Cardiac fibroblast (primary cell): ENCODE data around the gene GNB2.

Source experiments
- DNase-seq, 2 donors: peaks; one replicate each; pipeline versions ENCODE4 v3.0.0 to v3.0.0-alpha.2; 2010; ENCODE audit warnings: low read depth in 2 of 2
- H3K4me3 ChIP-seq, 2 donors: replicated peaks in 1 of 2; 1 replicate in 1 of 2; 2 replicates in 1 of 2; pipeline ENCODE4 v1.5.1; 2011; ENCODE audit warnings: low read depth in 2 of 2, low read length in 2 of 2, mild to moderate bottlenecking in 2 of 2, moderate library complexity in 1 of 2
- TF ChIP-seq, protein P1 (sequence below): IDR thresholded peaks from one replicate; pipeline ENCODE4 v1.5.1; 2011; ENCODE audit warnings: low read depth, mild to moderate bottlenecking, low read length, inconsistent platforms

The GNB2 gene

DNA sequence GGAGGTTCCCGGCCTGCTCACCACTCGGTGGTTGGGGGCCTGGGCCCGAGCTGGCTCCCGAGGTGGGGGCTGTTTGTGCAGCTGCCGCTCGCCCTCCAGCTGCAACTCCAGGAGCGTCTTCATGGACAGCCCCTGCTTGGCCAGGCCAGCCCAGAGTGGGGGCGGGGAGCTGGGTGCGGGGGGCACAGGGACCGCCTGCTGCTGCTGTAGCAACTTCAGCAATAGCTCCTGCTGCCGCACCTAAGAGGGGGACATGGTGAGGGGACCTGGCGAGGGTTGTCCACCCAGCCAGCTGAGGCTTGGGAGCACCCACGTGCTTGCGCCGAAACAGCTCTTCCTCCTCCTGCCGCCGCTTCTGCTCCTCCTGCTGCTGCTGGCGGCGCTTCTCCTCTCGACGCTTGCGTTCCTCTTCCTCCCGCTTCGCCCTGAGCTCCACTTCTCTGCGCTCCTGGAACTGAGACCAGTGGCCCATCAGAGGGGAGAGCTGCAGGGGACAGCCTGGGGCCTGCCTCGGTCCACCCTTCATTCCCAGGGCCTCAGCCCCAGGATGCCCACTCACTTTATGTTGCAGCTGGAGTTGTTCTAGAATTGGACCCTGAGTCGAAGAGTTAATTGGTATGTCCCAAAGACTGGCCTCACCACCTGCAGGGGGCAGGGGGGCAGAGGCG, 9.6 kb downstream of the GNB2 start:
- no peak for DNase-seq
- no peak overlapping the region for H3K4me3 ChIP-seq
- TF ChIP-seq, protein P1, sequence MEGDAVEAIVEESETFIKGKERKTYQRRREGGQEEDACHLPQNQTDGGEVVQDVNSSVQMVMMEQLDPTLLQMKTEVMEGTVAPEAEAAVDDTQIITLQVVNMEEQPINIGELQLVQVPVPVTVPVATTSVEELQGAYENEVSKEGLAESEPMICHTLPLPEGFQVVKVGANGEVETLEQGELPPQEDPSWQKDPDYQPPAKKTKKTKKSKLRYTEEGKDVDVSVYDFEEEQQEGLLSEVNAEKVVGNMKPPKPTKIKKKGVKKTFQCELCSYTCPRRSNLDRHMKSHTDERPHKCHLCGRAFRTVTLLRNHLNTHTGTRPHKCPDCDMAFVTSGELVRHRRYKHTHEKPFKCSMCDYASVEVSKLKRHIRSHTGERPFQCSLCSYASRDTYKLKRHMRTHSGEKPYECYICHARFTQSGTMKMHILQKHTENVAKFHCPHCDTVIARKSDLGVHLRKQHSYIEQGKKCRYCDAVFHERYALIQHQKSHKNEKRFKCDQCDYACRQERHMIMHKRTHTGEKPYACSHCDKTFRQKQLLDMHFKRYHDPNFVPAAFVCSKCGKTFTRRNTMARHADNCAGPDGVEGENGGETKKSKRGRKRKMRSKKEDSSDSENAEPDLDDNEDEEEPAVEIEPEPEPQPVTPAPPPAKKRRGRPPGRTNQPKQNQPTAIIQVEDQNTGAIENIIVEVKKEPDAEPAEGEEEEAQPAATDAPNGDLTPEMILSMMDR = no peak

DNA sequence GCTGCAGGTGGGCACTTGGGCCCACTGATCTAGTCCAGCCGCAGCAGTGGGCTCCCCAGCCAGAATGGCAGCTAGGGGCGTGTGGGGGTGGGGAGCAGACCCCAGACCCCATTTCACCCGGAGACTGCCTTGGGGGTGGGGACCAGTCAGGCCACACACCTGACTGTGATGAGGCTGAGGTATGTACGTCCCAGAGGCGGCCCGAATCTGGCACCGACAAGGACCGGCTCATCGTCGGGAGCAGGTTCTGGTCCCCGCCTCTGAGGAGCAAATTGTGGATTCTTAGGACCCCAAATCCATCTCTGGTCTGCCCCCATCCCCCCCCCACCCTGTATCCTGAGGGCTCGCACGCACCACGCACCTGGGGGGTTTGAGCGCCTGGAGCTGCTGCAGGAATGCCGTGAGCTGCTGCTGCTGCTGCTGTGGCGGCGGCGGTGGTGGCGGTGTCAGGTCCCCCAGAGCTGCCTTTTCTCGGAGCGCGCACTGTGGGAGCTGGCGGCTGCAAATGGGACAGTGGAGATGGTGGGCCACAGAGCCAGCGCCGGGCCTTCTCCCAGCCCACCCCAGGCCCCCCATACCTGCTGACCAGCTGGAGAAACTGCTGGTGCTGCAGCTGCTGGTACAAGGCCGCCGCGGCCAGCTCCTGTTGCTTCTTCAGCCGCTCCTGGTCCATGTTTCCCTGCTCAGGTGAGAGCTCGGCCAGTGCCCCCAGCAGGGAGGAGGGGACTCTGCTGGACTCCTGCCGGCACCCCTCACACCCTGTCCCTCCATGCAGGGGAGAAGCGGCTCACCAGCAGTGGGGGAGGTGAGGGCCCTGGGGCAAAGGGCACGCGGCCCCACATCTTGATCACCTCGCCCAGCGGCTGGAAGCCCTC, 10.4 kb downstream of the GNB2 start:
- TF ChIP-seq, protein P1 = no peak

DNA sequence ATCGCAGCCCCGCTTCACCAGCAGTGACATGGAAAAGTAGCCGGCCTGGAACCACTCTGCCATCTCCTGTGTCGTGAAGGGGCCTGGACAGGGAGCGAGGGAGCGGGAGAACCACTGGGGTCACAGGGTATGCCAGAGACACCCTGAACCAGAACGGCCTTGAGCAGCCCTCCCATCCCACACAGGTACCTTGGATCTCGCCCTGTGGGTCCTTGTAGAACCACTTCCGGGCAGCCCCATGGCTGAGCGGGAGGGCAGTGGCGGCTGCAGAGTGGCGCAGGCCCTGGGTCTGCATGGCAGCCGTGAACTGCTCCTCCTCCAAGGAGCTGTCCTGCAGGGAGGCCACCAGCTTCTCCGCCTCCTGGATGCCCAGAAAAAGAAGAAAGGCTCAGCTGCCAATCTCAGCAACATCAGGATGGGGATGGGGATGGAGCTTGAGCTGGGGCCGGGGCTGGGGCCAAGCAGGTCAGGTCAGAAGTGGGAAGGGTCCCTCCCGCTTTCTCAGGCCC, 11.0 kb downstream of the GNB2 start:
- DNase-seq = no peak
- no peak overlapping the region for H3K4me3 ChIP-seq
- TF ChIP-seq, protein P1 = no peak

More for the DNA sequence above, 10.4 kb downstream of the GNB2 start:
- DNase-seq = no peak
- no peak overlapping the region for H3K4me3 ChIP-seq

DNA sequence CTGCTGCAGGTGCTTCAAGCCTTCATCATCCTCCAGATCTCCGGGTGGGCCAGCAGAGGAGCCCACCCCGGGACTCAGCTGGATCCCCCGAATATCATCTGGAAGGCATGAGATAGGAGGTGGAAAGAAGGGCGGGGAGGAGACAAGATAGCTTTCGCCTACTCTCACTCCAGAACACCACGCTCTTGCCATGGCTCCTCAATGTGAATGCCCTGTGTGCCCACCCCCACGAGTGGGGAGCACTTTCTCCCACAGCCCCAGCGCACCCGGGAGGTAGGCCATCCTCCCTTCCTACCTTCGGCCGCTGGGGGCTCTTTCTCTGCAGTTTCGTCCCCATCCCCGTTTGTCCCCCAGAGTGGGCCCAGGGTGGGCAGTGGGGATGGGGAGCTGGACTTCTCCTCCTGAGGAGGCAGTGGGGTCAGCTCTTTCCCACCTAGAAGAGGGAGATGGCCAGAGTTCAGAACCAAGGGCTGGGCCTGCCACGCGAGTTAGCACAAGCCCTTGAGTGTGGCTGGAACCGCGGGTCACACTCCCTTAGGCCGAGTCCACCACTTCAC, 11.6 kb downstream of the GNB2 start:
- DNase-seq = no peak
- no peak overlapping the region for H3K4me3 ChIP-seq
- TF ChIP-seq, protein P1 = no peak

DNA sequence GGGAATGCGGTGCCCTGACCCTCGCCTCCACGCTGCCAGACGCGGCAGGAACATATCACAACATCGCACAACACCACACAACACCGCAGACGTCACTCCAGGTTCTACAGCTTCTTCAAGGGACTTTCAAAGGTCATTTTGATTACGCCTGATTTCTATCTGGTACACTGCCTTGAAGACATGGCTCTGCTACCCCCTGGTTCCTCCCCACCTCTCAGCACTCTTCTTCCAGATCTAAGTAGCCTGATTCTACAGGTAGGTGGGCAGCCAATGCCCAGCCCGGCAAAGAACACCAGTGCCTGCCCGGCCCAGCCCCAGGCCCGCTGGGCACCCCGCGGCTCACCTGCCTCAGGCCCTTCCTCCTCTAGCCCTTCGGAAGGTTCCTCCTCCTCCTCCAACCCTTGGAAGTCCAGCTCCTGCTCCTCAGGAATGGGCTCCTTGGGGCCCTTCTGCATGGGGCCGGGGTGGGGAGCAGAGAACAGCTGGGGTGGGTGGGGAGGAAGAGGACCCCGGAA, 12.1 kb downstream of the GNB2 start:
- H3K4me3 ChIP-seq = no peak overlapping the region
- no peak for DNase-seq
- TF ChIP-seq, protein P1 = no peak

DNA sequence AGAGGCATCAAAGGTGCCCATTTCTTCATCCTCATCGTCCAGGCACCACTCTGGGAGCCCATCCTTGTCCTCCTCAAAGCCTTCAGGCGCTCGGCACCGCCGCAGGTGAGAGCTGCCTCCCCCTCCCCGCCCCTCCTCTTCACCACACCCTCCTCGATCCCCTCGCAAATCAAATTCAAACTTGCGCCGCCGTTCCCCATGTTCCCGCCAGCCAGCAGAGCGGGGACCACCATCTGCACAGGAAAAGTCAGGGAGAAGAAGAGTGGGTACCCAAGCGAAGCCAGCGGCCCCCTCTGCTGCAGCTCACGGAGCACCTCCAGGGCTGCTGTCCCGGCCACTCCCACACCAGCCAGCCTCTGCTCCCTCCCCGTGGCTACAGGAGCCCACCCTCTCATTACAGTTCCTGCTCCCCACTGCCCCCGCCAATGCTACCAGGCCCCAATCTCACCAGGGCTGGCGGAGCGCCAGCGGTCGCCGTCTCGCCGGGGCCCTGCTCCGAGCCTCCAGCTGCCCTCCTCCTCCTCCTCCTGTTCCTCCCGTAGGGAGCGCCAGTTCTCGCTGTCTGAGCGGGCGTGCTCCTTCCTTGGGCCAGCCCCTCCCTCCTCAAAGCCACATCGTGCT, 12.8 kb downstream of the GNB2 start:
- DNase-seq = no peak
- TF ChIP-seq, protein P1 = no peak
- H3K4me3 ChIP-seq = no peak overlapping the region
